Lower leg skin (tissue), 4 donors: ENCODE data around the gene ABHD12. TPM values are rescaled to one million over a fixed set of nuclear protein-coding genes. Genes with fewer than 3 reads are reported as not detected.
"Not testable (repeated sequence)": the region's sequence is repeated elsewhere in the genome, so short reads cannot be mapped to it uniquely, and the experiment has no call there.

Source experiments
- DNase-seq, 2 donors: peaks; one replicate each; pipeline ENCODE4 v3.0.0-alpha.2; 2019; ENCODE audit warnings: low spot score in 2 of 2
- H3K4me3 ChIP-seq: fragments of 200-600 bp; sonication (generic); 2 replicates; pipeline ENCODE4 v1.5.1; 2017; ENCODE audit warnings: mild to moderate bottlenecking, low read depth; ENCODE audit not compliant: poor library complexity, severe bottlenecking
- CTCF ChIP-seq, 3 donors: fragments of 450-650 bp; IDR thresholded peaks; one replicate each; pipeline ENCODE4 v1.5.1; 2016; ENCODE audit warnings: antibody characterized with exemption in 3 of 3, mild to moderate bottlenecking in 3 of 3, moderate library complexity in 2 of 3
- POLR2A ChIP-seq, 2 donors: fragments of 450-650 bp; IDR thresholded peaks; one replicate each; pipeline ENCODE4 v1.6.1; 2016 to 2017; ENCODE audit warnings: antibody characterized with exemption in 2 of 2, mild to moderate bottlenecking in 1 of 2, moderate library complexity in 1 of 2
- WGBS, 2 donors: methylation state at CpG; one replicate each; pipeline ENCODE4 v1.1.5; 2018; 5-methylcytosine and 5-hydroxymethylcytosine counted together
- intact Hi-C: fragments of 100-400 bp; cut with DNase I; formaldehyde crosslinking; loops from one replicate; pipeline ENCODE4 v1.15.0; 2023; ENCODE audit warnings: low total_unique reads
- total RNA-seq, 4 donors: library from RNA; depleted of rRNA; stranded (reverse); fragments of >200 nt; gene quantifications; one replicate each; pipeline ENCODE4 v1.1.0, GENCODE V29; 2016

Gene ABHD12
- total RNA-seq, 4 donors from 2014 or later: 51.7 to 121 (median 103) TPM

DNA sequence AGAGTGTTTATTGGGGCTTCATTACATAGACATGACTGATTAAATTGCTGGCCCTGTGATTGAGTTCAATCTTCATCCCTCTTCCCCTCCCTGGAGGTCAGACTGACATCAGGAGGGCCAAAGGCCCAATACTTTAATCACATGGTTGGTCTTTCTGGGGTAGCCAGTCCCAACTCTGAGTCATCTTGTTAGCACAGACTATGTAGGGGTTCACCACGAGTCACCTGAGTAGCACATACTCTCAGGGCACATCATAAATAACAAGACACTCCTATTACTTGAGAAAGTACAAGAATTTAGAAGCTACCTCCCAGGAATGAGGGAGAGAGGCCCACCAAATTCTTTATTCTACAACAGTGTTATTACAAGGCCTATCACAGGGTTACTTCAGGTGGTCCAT, 28.1 kb upstream of the ABHD12 start:
- intact Hi-C loops: no loop called here
- DNase-seq: no peak
- TF ChIP-seq CTCF (IDR thresholded peaks at IDR 0.05) (no peak), POLR2A (IDR thresholded peaks at IDR 0.05) (no peak)
- WGBS, 2 donors: 81 to 82% methylated on average over 1 of the region's 1 CpG
- no peak overlapping the region for H3K4me3 ChIP-seq

GRCh38 chr20:25408890-25409289, 18.3 kb upstream of the ABHD12 start:
- DNase-seq: no peak
- no peak overlapping the region for H3K4me3 ChIP-seq
- intact Hi-C loops: no loop called here
- TF ChIP-seq CTCF (IDR thresholded peaks at IDR 0.05): no peak
- no peak for TF ChIP-seq POLR2A (IDR thresholded peaks at IDR 0.05)
- 90 to 91% methylated on average over 5 of the region's 5 CpGs for WGBS, 2 donors

DNA sequence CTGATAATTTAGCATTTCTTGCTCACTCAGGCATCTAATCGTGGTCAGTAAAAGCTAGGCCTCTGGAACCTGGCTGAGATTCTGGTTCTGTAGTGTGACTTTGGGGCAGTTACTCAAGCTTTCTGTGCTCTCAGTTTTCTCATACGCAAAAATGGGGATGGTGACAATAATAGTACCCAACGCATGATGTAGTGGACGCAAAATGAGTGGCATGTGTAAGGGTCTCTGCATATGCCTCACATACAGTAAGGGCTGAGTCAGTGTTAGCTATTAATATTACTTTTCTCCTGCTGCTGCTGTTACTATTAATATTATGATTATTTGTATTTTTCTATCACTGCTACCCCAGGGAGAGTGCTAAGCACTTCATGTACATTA, 17.5 kb upstream of the ABHD12 start:
- DNase-seq: no peak
- TF ChIP-seq POLR2A (IDR thresholded peaks at IDR 0.05) (no peak), CTCF (IDR thresholded peaks at IDR 0.05) (no peak)
- intact Hi-C loops: no loop called here
- WGBS, 2 donors: 3 to 5% methylated on average over 4 of the region's 4 CpGs
- H3K4me3 ChIP-seq: no peak overlapping the region

DNA sequence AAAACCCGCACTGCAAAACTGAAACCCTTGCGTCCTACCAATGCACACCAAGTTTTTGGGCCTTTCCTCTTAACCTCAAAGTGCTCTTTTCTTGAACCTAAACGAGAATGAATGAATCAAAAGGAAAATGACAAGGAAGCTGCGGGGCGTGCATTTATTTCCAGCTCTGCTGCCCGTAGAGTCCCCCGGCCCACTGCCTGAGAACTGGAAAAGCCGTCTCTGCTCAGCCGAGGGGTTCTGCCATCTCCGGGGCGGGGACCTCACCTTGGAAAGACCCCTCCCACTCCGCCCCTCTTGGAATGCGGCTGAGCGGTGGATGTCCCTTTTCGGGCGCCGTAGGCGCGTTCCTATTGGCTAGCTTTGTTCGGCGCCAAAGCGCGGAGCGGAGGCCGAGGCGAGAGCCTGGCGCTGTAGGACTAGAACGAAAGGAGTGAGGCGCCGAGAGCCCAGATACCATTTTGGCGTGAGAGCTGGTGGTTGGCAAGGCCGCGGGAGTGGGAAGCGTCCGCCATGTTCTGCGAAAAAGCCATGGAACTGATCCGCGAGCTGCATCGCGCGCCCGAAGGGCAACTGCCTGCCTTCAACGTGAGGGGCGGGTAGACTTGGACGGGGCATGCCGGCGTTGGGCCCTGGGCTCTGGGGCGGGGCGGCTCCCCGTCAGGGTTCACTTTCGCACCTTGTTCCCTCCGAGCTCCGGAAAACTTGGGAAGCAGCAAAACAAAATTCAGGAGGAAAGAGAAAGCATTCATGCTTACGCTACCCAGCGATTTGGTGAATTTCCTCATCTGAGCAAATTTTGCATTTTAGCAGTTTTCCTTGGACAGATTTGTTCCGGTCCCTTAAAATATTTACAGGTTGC, 16.9 kb upstream of the ABHD12 start, which contains the start of gene GINS1:
GINS1 (plus strand) TSS at position 363 of the 859 bp plus-strand sequence; CDS start at position 511, 148 bp downstream.
- TF ChIP-seq POLR2A (IDR thresholded peaks at IDR 0.05) (no peak), CTCF (IDR thresholded peaks at IDR 0.05) (peak in 1 of 3 donors; percentile 13)
- intact Hi-C loops: no loop called here
- DNase-seq: peak; percentile 67 to 92
- peak within 1 kb of the TSS; percentile 59 for H3K4me3 ChIP-seq
- WGBS, 2 donors: 1% methylated on average over 53 to 55 of the region's 56 CpGs

GRCh38 chr20:25402583-25402982, 11.9 kb upstream of the ABHD12 start:
- H3K4me3 ChIP-seq: no peak overlapping the region
- DNase-seq: no peak
- intact Hi-C loops: no loop called here
- TF ChIP-seq CTCF (IDR thresholded peaks at IDR 0.05) (no peak), POLR2A (IDR thresholded peaks at IDR 0.05) (no peak)
- 95 to 97% methylated on average over 7 of the region's 7 CpGs for WGBS, 2 donors

- 84 to 86% methylated on average over 11 of the region's 11 CpGs for WGBS, 2 donors
- H3K4me3 ChIP-seq, DNase-seq, intact Hi-C loops: not testable (repeated sequence)
Measured at GRCh38 chr20:25400291-25400732, 9.7 kb upstream of the ABHD12 start.
